HuH-7.5 (cell line): Measurements from ENCODE around the gene MUL1.
"Not testable (repeated sequence)": the region's sequence is repeated elsewhere in the genome, so short reads cannot be mapped to it uniquely, and the experiment has no call there.

Experiments
- DNase-seq: peaks from one replicate; pipeline ENCODE4 v3.0.0; 2011; ENCODE audit warnings: low spot score

The MUL1 gene, protein sequence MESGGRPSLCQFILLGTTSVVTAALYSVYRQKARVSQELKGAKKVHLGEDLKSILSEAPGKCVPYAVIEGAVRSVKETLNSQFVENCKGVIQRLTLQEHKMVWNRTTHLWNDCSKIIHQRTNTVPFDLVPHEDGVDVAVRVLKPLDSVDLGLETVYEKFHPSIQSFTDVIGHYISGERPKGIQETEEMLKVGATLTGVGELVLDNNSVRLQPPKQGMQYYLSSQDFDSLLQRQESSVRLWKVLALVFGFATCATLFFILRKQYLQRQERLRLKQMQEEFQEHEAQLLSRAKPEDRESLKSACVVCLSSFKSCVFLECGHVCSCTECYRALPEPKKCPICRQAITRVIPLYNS

DNA sequence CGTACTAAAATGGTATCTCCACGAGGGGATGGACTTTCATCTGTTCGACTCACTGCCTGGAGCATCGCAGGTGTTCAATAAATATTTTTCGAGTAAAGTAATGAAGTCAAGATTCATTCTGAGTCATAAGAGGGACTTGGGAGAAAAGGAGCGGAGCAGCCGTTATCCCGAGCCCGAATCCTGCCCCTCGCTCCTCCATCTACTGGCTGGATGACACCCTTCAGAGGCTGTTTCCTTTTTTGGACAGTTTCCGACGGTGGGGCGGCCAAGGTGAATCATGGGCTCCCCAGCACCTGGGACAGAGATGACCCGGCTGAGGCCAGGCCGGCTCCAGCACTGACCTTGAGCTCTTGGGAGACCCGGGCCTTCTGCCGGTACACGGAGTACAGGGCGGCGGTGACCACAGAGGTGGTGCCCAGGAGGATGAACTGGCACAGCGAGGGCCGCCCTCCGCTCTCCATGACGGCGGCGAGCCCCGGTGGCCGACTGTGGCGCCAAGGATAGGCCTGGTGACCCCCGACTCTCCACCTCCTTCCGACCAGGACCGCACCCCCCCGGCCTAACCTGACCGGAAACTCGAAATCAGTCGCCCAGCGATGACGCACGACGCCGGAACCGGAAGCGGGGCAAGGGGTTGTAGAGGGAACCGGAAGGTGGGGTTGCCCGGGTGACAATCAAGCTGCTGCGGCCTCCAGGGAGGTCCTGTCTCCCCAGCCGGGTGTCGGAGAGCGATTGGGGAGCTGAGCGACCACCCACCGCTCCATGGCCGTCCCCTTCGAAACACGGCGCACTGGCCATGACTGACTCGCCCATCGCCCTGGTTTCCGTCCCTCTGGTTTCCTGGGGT, at the start of gene MUL1:
TSS of gene MUL1 (minus strand) at position 588 of the 847 bp plus-strand sequence. CDS start at position 461, 127 bp downstream.
- peak; percentile 87 for DNase-seq

- no peak for DNase-seq
These were observed 47.8 kb upstream of the MUL1 start for GRCh38 chr1:20555758-20556120.

- DNase-seq, result no peak
These were observed 47.2 kb upstream of the MUL1 start for GRCh38 chr1:20555025-20555757.

GRCh38 chr1:20552728-20553445, 44.9 kb upstream of the MUL1 start:
- peak; percentile 48 for DNase-seq

- peak; percentile 95 for DNase-seq
These were observed 44.2 kb upstream of the MUL1 start, which contains the start of gene FAM43B for GRCh38 chr1:20551945-20552727. Gene FAM43B (plus strand): TSS chr1:20552573. CDS start chr1:20552974, 401 bp downstream.

DNA sequence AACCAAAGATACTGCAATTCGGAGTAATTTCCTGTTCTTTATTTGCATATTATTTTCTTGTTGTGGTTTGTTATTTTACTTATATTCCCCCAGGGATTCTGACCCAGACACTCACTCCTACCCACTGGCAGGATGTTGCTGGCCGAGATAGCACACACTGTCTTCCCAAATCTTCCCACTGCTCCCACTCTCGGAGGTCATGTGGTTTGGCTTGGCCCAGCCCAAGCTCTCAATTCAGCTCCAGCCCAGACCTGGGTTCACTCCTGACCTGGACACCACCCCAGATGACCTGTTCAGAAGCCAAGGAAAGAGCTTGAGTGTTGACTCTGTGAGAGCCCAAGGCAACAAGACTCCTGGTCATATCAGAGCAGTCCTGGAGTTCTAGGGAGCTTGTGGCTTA, 43.2 kb upstream of the MUL1 start:
- DNase-seq, result no peak

GRCh38 chr1:20546637-20547036, 38.7 kb upstream of the MUL1 start:
- no peak for DNase-seq

DNA sequence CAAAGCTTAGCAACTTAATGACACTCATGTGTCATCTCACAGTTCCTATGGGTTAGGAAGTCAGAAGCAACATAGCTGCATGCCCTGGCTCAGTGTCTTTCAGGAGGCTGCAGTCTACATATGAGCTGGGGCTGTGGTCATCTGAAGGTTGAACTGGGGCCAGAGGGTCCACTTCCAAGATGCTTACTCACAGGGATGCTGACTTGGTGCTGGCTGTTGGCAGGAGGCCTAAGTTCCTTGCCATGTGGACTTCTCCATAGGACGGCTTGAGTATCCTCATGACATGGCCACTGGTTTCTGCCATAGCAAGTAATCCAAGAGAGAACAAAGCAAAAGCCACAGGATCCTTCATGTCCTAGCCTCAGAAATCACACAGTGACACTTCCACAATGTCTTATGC, 32.3 kb upstream of the MUL1 start:
- DNase-seq, result no peak

- DNase-seq, result no peak
These were observed 31.0 kb upstream of the MUL1 start for GRCh38 chr1:20538760-20539551.

- no peak for DNase-seq
These were observed 30.3 kb upstream of the MUL1 start for GRCh38 chr1:20538227-20538626.

GRCh38 chr1:20534659-20535417, 26.9 kb upstream of the MUL1 start:
- no peak for DNase-seq

DNA sequence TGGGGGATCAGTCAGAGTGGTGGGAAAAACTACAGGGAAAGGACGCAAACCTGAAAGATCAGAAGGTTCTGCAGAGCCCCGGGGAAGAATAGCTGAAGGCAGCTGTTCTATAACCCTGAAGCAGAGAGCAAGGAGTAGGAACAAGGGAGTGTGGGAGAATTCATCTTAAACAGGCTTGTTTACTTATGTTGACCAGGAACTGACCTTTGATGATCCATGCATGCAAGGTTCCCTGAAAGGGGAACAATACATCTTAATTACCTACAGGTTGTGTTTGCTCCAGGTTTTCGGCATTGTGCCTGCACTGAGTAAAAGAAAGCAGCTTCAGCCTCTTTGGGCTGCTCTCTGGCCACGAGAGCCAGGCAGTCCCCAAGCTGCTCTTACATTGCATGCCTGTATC, 25.7 kb upstream of the MUL1 start:
- DNase-seq, result no peak

- no peak for DNase-seq
These were observed 22.9 kb upstream of the MUL1 start for GRCh38 chr1:20530901-20531300.

DNA sequence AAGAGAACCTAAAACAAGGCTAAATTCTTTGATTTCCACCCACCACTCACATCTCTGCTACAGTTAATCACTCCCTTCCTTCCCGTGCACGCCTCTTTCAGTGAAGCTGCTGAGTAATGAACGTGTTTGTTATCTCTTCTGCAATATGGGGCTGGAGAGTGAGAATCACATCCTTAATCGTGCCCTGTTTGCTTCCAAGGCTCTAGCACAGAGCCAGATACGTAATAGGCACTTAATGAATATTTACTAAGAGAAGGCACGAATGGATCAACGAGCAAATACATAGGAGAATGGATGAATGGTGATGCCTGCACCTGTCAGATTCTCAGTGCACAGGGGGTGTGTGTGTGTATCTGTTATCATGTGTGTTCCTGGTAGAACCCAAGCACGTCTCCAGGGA, 22.4 kb upstream of the MUL1 start:
- no peak for DNase-seq

DNA sequence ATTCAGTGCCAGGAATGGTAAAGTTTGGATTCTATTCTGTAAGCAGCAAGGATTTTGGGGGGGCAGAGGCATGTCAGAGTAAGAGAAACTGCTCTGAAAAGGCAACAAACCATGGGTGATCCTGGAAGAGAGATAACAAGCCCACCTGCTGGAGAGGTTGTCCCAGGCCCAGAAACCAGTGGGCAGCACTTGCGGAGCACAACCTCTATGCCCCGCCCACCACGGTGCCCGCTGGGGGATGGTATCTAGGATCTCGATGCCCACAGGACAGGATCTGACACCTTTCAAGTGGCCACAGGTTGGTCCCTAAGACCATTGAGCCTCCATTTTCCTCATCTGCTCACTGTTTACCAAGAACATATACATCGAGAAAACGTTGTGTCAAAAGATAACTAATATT, 20.3 kb upstream of the MUL1 start:
- no peak for DNase-seq

GRCh38 chr1:20526267-20526666, 18.3 kb upstream of the MUL1 start:
- no peak for DNase-seq

GRCh38 chr1:20521960-20522861, 14.3 kb upstream of the MUL1 start:
- DNase-seq, result peak; percentile 25

GRCh38 chr1:20519609-20520262, 11.8 kb upstream of the MUL1 start:
- not testable (repeated sequence) for DNase-seq
